Nephron (organoid): ENCODE measurements around the gene AMELX.

Source experiments
- H3K27ac Mint-ChIP-seq, 3 experiments: 2 replicates each; pipeline ENCODE4 v1.8.0; 2020; ENCODE audit warnings: mixed read lengths in 3 of 3, mild to moderate bottlenecking in 2 of 3, moderate library complexity in 1 of 3
- H3K27me3 Mint-ChIP-seq: 2 replicates; pipeline ENCODE4 v1.8.0; 2021; ENCODE audit warnings: low read depth, mild to moderate bottlenecking, moderate library complexity, mixed read lengths
- H3K36me3 Mint-ChIP-seq: 2 replicates; pipeline ENCODE4 v1.8.0; 2020; ENCODE audit warnings: low read depth, mixed read lengths
- H3K4me1 Mint-ChIP-seq: 2 replicates; pipeline ENCODE4 v1.8.0; 2020; ENCODE audit warnings: mixed read lengths
- H3K4me3 Mint-ChIP-seq, 3 experiments: 2 replicates each; pipeline ENCODE4 v1.8.0; 2020; ENCODE audit warnings: mild to moderate bottlenecking in 3 of 3, mixed read lengths in 3 of 3, moderate library complexity in 2 of 3
- H3K9me3 Mint-ChIP-seq: 2 replicates; pipeline ENCODE4 v1.8.0; 2020; ENCODE audit warnings: mixed read lengths
- CTCF ChIP-seq, 3 experiments: fragments of 200-600 bp; sonication (generic); IDR thresholded peaks; one replicate each; pipeline ENCODE4 v1.5.0; 2021; ENCODE audit warnings: antibody characterized with exemption in 3 of 3; ENCODE audit not compliant: unreplicated experiment in 3 of 3

AMELX gene

DNA sequence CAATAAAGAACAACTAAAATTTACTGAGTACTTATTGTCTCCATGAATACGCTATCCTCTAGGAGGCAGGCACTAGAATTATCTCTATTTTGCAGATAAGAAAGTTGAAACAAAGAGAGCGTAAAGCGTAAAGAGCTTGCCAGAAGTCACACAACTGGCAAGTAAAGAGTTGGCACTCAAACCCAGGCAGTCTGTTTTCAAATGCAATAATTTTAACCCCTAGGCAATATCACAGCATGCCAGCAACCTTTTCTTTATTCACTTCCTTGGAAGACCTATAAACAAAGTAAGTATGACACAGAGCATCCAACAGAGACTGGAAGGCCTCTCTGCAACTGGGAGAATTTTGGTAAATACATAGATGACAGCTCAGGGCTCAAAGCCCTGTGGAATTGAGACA lies 23.2 kb upstream of the AMELX start:
- no peak for TF ChIP-seq CTCF (IDR thresholded peaks at IDR 0.05; ENCODE audit: unreplicated experiment in 3 of 3)
- no peaks in the 10 kb centered on the region for H3K36me3 Mint-ChIP-seq

DNA sequence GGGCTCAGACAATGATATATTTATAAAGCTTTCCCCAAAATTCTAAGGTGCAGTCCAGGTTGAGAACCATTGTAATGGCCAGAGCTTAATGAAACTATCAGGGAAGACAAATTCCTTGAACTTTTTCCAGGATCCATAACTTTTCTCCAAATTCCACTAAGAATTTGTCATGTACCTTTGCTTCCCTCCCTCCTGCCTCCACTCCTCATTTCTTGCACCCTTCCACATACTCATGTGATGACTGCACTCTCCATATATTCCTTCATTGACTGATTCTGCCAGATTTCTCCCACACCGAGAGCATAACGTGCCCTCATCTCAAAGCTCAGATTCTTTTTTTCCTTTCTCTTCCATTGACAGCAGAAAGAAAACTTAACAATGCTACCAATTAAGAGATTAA lies 20.9 kb upstream of the AMELX start:
- Mint-ChIP-seq H3K4me3 (no peak overlapping the region), H3K4me1 (no peaks in the 10 kb centered on the region), H3K36me3 (no peaks in the 10 kb centered on the region), H3K9me3 (no peaks in the 10 kb centered on the region), H3K27me3 (peaks cover 4% of the 10 kb centered on the region), H3K27ac (no peak overlapping the region)
- TF ChIP-seq CTCF (IDR thresholded peaks at IDR 0.05; ENCODE audit: unreplicated experiment in 3 of 3), result no peak

More for the DNA sequence above, 23.2 kb upstream of the AMELX start:
- Mint-ChIP-seq H3K27me3 (no peaks in the 10 kb centered on the region), H3K9me3 (no peaks in the 10 kb centered on the region), H3K27ac (no peak overlapping the region), H3K4me3 (no peak overlapping the region), H3K4me1 (peaks cover 15% of the 10 kb centered on the region)

GRCh38 chrX:11272863-11273262 lies 20.4 kb upstream of the AMELX start:
- H3K27me3 Mint-ChIP-seq, result peaks cover 4% of the 10 kb centered on the region
- H3K36me3 Mint-ChIP-seq, result no peaks in the 10 kb centered on the region
- no peak overlapping the region for H3K4me3 Mint-ChIP-seq
- no peaks in the 10 kb centered on the region for H3K9me3 Mint-ChIP-seq
- no peak for TF ChIP-seq CTCF (IDR thresholded peaks at IDR 0.05; ENCODE audit: unreplicated experiment in 3 of 3)
- H3K27ac Mint-ChIP-seq, result no peak overlapping the region
- H3K4me1 Mint-ChIP-seq, result no peaks in the 10 kb centered on the region

DNA sequence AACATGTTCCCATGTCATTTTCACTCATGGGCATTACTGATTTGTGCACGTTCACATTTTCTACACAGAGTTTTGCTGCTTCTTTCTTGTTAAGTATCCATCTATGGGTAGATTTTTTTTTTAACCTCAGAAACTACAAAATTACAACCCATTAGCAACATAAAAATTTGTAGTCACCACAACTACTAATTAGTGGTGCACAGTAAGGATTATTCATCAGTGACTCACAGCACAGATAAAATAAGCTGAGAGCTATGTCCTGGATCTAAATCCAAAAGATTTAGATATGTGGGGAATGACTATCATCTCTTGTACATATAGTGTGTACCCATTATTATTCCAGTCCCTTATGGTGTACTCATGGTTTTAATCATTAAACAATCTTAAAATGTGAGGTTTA lies 19.7 kb upstream of the AMELX start:
- Mint-ChIP-seq H3K4me3 (no peak overlapping the region), H3K9me3 (no peaks in the 10 kb centered on the region), H3K4me1 (no peaks in the 10 kb centered on the region), H3K27me3 (peaks cover 9% of the 10 kb centered on the region), H3K36me3 (no peaks in the 10 kb centered on the region), H3K27ac (no peak overlapping the region)
- no peak for TF ChIP-seq CTCF (IDR thresholded peaks at IDR 0.05; ENCODE audit: unreplicated experiment in 3 of 3)

- H3K36me3 Mint-ChIP-seq, result no peaks in the 10 kb centered on the region
- no peak for TF ChIP-seq CTCF (IDR thresholded peaks at IDR 0.05; ENCODE audit: unreplicated experiment in 3 of 3)
- no peaks in the 10 kb centered on the region for H3K9me3 Mint-ChIP-seq
- no peaks in the 10 kb centered on the region for H3K4me1 Mint-ChIP-seq
- peaks cover 9% of the 10 kb centered on the region for H3K27me3 Mint-ChIP-seq
- H3K4me3 Mint-ChIP-seq, result no peak overlapping the region
- no peak overlapping the region for H3K27ac Mint-ChIP-seq
These were observed 11.2 kb upstream of the AMELX start for GRCh38 chrX:11282043-11282442.

DNA sequence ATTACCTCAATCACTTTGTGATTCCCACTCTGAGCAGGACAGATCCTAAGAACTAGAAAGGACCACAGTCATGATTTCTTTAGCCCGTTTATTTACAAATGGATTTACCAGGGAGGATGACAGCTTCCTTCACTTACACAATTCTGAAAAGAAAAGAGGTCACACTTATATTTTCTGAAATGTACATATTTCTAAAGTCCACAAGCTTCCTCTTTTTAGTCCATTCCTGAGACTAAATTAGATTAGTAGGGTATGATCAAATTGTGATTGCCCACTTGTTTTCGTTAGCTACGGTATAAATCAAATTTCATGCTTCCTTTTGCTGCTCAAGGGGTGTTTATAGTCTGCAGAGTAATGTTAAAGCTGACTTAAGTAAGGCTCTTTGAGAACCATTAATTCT lies 7.6 kb upstream of the AMELX start:
- Mint-ChIP-seq H3K9me3 (no peaks in the 10 kb centered on the region), H3K36me3 (no peaks in the 10 kb centered on the region), H3K27me3 (peaks cover 13% of the 10 kb centered on the region), H3K27ac (no peak overlapping the region), H3K4me1 (no peaks in the 10 kb centered on the region), H3K4me3 (no peak overlapping the region)
- no peak for TF ChIP-seq CTCF (IDR thresholded peaks at IDR 0.05; ENCODE audit: unreplicated experiment in 3 of 3)
